ENCODE data around the gene SLC41A1. TPM values are rescaled to one million over a fixed set of nuclear protein-coding genes. Genes with fewer than 3 reads are reported as not detected.
"Not testable (repeated sequence)": the region's sequence is repeated elsewhere in the genome, so short reads cannot be mapped to it uniquely, and the experiment has no call there.

Gene SLC41A1
- 8.1 and 12.3 TPM in 2 replicates for total RNA-seq

- DNase-seq (ENCODE audit: low read depth in 2 of 2) = peak; percentile 74 to 96
These were observed at the start of gene SLC41A1 for GRCh38 chr1:205812878-205813754. Gene SLC41A1 (minus strand): TSS chr1:205813198. CDS start chr1:205810441, 2,757 bp downstream.

GRCh38 chr1:205861540-205861939 lies 48.5 kb upstream of the SLC41A1 start:
- no peak for DNase-seq (ENCODE audit: low read depth in 2 of 2)

DNA sequence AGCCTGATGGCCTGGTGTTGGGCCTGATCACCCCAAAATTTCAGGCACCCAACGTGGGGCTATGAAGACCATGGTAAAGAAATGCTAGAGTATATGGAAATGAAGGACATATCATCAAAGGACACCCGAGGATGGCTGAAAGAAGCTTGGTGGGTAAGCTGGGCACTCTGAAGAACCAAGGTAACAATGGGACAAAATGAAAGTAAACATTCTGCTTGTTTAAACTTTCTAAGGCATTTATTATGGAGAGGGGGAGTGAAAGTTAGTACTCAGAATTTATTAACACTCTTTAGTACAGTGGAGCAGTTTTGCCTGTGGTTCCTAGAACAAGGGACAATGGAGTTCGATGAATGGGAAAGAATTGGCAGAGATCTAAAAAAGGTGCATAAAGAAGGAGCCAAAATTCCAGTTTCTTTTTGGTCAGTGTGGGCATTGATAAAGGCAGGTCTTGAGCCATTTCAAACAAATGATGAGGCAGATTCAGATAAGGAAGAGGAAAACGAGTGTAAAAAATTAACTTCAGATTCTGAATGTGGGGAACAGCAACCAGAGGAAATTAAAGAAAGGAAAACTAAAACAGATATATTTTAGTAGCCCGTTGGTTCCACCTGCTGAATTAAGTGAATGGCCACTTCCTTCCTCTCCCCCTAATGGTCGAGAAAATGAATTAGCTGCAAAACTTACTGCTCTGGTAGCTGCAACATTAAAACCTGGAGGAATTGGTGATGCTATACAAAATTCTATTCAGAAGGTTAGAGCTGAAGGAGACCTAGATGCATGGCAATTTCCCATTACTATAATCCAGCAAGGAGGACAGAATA lies 45.4 kb upstream of the SLC41A1 start:
- no peak for DNase-seq (ENCODE audit: low read depth in 2 of 2)

DNA sequence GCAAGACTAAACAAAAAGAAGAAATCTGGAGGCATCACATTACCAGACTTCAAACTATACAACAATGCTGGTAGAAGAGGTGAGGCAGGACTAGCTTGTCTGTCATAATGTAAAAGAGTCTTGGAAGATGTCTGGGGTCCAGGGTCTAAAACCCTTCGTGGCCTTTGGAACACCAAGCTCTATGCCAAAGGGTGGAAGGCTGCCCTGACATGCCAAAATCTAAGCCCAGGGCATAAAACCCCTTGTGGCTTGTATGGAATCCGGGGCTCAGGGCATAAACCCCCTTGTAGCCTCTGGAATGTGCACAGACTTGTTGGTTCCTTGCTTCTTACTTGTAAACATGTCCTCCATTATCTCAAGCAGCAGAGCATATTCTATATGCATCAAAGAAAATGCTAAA lies 44.5 kb upstream of the SLC41A1 start:
- DNase-seq (ENCODE audit: low read depth in 2 of 2) = not testable (repeated sequence)

DNA sequence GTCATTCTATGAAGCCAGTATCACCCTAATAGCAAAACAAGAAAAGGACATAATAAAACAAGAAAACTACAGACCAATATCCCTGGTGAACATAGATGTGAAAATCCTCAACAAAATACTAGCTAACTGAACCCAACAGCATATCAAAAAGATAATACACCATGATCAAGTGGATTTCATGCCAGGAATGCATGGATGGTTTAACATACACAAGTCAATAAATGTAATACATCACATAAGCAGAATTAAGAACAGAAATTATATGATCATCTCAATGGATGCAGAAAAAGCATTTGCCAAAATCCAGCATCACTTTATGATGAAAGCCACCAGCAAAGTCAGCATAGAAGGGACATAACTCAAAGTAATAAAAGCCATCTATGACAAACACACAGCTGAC lies 43.4 kb upstream of the SLC41A1 start:
- DNase-seq (ENCODE audit: low read depth in 2 of 2) = no peak

DNA sequence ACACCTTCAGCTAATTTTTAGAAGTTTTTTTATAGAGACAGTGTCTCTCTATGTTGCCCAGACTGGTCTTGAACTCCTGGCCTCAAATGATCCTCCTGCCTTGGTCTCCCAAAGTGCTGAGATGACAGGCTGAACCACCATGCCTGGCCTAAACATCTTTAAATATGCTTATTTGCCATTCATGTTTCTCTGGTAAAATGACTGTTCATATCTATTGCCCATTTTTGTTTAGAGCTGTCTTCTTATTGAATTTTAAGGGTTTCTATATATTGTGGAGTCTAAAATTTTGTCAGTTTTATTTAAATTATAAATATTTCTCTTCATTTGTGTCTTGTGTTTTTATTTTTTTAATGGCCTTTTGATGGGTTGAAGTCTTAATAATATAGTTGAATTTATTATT lies 40.0 kb upstream of the SLC41A1 start:
- no peak for DNase-seq (ENCODE audit: low read depth in 2 of 2)

DNA sequence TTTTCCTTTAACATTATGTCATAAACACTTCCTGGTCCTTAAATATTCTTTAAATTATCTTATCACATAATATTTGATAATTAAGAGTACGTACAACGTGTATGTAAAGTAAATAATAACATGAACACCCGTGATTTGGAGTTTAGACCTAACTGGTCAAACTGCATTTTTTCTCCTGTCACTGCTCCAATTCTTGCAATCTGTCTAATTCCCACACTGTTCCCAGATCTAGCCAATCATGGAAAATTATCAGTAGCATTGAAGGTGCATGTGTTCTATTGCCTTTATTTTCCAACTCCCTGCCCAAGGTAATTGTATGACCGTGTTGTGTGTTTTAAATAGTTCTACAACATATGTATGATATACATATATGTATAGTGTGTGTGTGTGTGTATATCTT lies 39.0 kb upstream of the SLC41A1 start:
- DNase-seq (ENCODE audit: low read depth in 2 of 2) = no peak

GRCh38 chr1:205849619-205850355 lies 36.8 kb upstream of the SLC41A1 start, which contains the start of gene PM20D1:
Gene PM20D1 (minus strand): TSS chr1:205850132. CDS start chr1:205850072, 60 bp downstream.
- DNase-seq (ENCODE audit: low read depth in 2 of 2) = peak; percentile 61 to 66

DNA sequence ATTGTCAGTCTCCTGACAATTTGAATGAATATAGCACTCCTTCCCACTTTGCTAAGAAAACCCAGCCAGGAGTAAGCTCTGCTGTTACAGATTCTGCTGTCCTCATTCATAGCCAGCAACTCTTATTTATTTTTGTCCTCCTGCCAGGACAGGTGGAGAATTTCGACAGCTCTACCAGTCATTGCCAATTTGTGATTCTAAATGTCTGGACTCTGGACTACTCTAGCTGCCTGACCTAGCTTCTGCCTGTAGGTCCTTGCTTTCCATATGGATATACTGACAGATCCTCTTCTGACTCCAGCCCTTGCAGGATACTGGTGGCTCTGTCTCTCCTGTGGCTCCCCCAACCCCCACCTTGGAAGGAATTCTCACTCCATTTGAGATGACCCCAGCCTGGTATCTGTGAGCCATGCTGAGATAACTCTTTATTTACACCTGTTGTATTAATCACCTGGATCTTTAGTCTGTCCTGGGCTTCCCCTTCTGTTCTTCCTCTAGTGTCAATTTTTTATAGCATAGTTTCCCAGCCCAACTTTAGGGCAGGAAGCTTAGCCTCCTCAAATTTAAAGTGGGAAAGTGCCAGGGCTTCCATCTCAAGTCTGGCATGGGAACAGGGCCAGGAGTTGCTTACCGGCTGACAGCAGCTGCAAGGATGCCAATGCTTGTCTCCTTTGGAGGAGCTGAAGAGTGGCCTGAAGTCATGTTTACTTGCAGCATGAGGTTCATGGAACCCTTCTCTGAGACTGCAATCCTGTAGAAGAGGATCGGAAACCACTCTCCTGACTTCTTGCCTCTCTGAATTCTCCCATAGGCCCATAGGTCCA lies 30.2 kb upstream of the SLC41A1 start:
- DNase-seq (ENCODE audit: low read depth in 2 of 2) = no peak

DNA sequence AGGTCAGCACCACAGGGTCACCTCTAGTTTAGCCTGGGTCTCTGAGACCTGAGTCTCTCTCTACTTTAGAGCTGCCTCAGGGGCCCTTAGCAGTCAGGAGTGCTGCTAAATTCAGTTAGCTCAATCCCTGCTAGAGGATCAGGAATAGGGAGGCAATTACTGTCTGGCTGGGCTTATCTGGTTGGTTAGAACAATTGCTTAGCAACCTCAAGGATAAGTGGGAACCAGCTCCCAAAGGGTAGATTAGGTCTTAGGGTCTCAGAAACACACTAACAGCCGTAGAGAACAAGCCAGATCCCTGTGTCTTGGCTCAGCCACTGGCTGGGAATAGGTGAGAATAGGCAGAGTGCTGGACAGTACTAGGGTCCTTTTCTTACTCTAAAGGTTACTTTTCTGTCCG lies 29.2 kb upstream of the SLC41A1 start:
- no peak for DNase-seq (ENCODE audit: low read depth in 2 of 2)

DNA sequence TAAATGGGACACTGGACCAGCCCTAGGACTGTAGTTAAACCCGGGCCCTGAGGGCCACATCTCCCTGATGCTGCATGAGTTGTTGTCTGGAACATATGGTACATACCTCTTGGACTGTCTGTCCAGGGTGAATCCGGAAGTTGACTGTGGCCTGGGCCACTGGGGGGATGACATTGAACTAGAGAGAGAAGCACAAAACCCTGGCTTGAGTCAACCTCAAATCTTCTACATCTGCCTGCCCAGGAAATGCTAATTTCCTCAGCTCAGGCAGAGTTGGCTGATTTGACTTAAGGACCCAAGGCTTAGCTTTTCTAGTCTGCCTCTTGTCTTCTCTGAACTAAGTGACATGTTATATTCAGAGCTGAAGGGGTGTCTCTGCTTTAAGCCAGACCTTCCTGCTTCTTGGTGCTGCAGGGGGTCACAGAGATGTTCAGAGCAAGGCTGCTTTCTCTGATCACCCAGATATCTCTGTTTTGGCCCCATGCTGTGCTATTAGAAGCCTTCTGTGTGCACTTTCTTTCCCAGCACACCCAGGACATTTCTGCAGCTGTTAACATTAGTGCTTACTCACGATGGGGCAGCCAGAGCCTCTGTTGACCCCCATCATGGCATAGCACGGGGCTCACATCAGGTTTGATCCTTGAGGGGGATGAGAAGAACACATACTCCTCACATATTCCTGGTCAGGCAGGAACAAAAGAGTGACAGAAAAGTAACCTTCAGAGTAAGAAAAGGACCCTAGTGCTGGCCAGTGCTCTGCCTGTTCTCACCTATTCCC lies 27.3 kb upstream of the SLC41A1 start:
- no peak for DNase-seq (ENCODE audit: low read depth in 2 of 2)

GRCh38 chr1:205837382-205837970 lies 24.5 kb upstream of the SLC41A1 start:
- peak; percentile 29 to 83 for DNase-seq (ENCODE audit: low read depth in 2 of 2)

DNA sequence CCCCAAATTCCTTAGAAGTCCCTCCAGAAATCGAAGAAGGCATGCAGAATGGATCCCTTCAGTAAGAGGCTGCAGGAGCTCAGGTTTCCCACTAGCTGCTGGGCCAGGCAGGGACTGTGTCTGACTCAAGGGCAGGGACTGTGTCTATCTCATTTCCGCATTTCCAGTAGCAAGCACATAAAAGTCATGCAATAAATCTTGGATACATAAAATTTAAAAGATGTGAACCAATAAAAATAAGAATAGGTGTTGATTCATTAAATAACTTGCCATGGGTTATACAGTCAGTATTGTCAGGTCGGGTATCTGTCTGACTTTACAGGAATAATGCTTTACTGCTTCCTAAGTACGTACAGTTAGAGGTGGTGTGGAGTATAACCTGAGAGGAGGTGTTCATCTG lies 21.8 kb upstream of the SLC41A1 start:
- no peak for DNase-seq (ENCODE audit: low read depth in 2 of 2)

GRCh38 chr1:205832326-205832751 lies 19.3 kb upstream of the SLC41A1 start:
- DNase-seq (ENCODE audit: low read depth in 2 of 2) = peak; percentile 39 to 53

DNA sequence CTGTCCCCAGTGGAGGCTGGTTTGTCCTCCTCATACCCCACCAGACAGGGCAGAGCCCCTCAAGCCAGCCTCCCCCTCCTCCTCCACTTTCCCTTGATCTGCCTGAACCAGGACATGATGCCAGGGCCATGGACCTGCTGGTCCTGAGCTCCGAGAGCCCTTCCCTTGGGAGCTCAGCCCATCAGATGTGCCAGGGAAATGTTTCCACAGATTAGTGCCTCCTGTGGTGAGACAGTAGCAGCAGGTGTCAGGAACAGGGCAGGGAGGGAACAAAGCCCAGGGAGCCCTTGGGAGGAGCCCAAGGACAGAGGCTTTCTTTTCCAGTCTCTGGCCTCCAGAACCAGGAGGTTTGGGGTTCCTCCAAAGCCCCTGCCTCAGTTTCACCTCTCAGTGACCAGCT lies 14.6 kb upstream of the SLC41A1 start:
- no peak for DNase-seq (ENCODE audit: low read depth in 2 of 2)

DNA sequence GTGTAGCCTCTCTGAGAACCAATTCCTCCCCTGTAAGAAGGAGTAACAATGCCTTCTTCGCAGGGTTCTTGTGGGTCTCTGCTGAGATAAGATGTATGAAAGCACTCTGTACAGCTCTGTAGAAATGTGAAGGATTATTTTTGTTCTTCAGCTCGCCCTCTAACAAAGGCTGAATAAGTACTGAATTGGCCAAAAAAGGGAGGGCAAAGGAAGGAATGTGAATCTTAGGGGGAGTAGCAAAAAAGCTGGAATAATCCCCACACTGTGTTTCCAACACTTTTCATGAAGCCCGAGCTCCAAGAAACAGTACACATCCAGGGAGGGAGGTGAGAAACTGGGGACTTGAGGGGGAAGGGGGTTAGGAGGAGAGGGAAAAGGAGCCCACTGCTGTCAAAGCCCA lies 14.0 kb upstream of the SLC41A1 start:
- DNase-seq (ENCODE audit: low read depth in 2 of 2) = no peak

DNA sequence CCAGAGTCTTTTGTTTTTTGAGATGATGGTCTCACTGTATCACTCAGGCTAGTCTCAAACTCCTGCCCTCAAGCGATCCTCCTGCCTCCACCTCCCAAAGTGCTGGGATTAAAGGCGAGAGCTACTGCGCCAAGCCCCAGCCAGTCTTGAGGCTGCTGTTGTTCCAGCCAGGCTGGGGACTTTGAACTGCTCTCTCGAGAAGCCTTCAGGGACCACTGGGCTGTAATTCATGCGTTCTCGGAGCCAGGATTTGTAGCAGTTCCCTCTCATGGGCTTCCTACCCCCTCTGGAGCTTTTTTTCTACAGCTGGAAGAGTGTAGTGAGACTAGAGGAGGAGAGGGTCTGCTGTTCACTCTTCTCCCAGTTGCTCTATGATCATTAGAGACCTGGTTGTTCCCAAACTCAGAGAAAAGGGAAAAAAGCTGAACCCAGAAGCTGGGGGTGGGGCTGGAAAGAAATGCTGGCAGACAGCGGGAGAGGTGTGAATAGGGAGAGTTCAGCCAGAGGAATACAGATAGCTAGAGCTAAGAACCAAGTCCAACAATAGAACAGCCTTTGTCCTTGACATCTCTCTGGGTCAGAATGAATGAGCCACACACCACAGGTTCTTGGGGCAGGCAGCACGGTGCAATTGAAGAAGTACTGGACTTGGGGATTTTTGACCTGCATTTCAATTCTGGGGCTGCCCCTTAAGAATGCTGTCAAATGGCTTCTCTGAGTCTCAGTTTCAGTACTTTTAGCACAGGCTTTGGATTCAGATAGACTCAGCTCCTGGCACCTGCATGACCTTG lies 13.2 kb upstream of the SLC41A1 start:
- DNase-seq (ENCODE audit: low read depth in 2 of 2) = no peak

GRCh38 chr1:205824180-205824579 lies 11.2 kb upstream of the SLC41A1 start:
- no peak for DNase-seq (ENCODE audit: low read depth in 2 of 2)

DNA sequence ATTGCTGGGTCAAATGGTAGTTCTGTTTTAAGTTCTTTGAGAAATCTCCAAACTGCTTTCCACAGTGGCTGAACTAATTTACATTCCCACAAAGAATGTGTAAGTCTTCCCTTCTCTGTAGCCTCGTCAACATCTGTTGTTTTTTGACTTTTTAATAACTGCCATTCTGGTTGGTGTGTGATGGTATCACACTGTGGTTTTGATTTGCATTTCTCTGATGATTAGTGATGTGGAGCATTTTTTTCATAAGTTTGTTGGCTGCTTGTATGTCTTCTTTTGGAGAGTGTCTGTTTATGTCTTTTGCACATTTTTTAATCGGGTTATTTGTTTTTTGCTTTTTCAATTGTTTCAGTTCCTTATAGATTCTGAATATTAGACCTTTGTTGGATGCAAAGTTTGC lies 10.3 kb upstream of the SLC41A1 start:
- DNase-seq (ENCODE audit: low read depth in 2 of 2) = not testable (repeated sequence)

All from dermis microvascular lymphatic vessel endothelial cell (primary cell).